ENCODE results near the gene ZDHHC14.

ZDHHC14 gene

GRCh38 chr6:157596461-157596860 is 215.5 kb downstream of the ZDHHC14 start:
- DNase-seq (ENCODE audit: low read depth, low spot score): no peak

- no peak for DNase-seq (ENCODE audit: low read depth, low spot score)
These were observed 215.9 kb downstream of the ZDHHC14 start for GRCh38 chr6:157596886-157597285.

- no peak for DNase-seq (ENCODE audit: low read depth, low spot score)
These were observed 216.7 kb downstream of the ZDHHC14 start for GRCh38 chr6:157597461-157598312.

- no peak for DNase-seq (ENCODE audit: low read depth, low spot score)
These were observed 218.2 kb downstream of the ZDHHC14 start for GRCh38 chr6:157599191-157599590.

GRCh38 chr6:157600807-157601206 is 219.8 kb downstream of the ZDHHC14 start:
- no peak for DNase-seq (ENCODE audit: low read depth, low spot score)

- no peak for DNase-seq (ENCODE audit: low read depth, low spot score)
These were observed 221.7 kb downstream of the ZDHHC14 start for GRCh38 chr6:157602521-157603295.

GRCh38 chr6:157603314-157603940 is 222.4 kb downstream of the ZDHHC14 start:
- DNase-seq (ENCODE audit: low read depth, low spot score): no peak

- DNase-seq (ENCODE audit: low read depth, low spot score): no peak
These were observed 223.0 kb downstream of the ZDHHC14 start for GRCh38 chr6:157603971-157604370.

GRCh38 chr6:157604816-157605215 is 223.8 kb downstream of the ZDHHC14 start:
- DNase-seq (ENCODE audit: low read depth, low spot score): no peak

GRCh38 chr6:157605484-157605883 is 224.5 kb downstream of the ZDHHC14 start:
- no peak for DNase-seq (ENCODE audit: low read depth, low spot score)

GRCh38 chr6:157606516-157606915 is 225.5 kb downstream of the ZDHHC14 start:
- no peak for DNase-seq (ENCODE audit: low read depth, low spot score)

- no peak for DNase-seq (ENCODE audit: low read depth, low spot score)
These were observed 226.5 kb downstream of the ZDHHC14 start for GRCh38 chr6:157607317-157608109.

- no peak for DNase-seq (ENCODE audit: low read depth, low spot score)
These were observed 227.5 kb downstream of the ZDHHC14 start for GRCh38 chr6:157608221-157609075.

GRCh38 chr6:157609117-157609516 is 228.1 kb downstream of the ZDHHC14 start:
- no peak for DNase-seq (ENCODE audit: low read depth, low spot score)

- no peak for DNase-seq (ENCODE audit: low read depth, low spot score)
These were observed 228.6 kb downstream of the ZDHHC14 start for GRCh38 chr6:157609556-157609955.

GRCh38 chr6:157610451-157610999 is 229.5 kb downstream of the ZDHHC14 start:
- no peak for DNase-seq (ENCODE audit: low read depth, low spot score)

GRCh38 chr6:157611406-157611805 is 230.4 kb downstream of the ZDHHC14 start:
- no peak for DNase-seq (ENCODE audit: low read depth, low spot score)

GRCh38 chr6:157613011-157613522 is 232.1 kb downstream of the ZDHHC14 start:
- DNase-seq (ENCODE audit: low read depth, low spot score): no peak

- DNase-seq (ENCODE audit: low read depth, low spot score): no peak
These were observed 233.1 kb downstream of the ZDHHC14 start for GRCh38 chr6:157614026-157614568.

GRCh38 chr6:157615420-157615769 is 234.4 kb downstream of the ZDHHC14 start:
- DNase-seq (ENCODE audit: low read depth, low spot score): no peak

All from activated naive CD8-positive, alpha-beta T cell treated with anti-CD3 and anti-CD28 coated beads, Interleukin-2, amount 50 U/mL, for 16 hours (primary cell).